ENCODE measurements around the gene UGT1A9. TPM values are rescaled to one million over a fixed set of nuclear protein-coding genes. Genes with fewer than 3 reads are reported as not detected.
"Not testable (repeated sequence)": the region's sequence is repeated elsewhere in the genome, so short reads cannot be mapped to it uniquely, and the experiment has no call there.

UGT1A9 gene
- total and polyA plus RNA-seq, 10 of the 15 experiments (the other 5 are each of a cell fraction or from before 2014, with no cell fraction given), result 0.07 TPM; not detected in 9

GRCh38 chr2:233736868-233737653, 65.4 kb downstream of the UGT1A9 start:
- H3K4me2 ChIP-seq (ENCODE audit: control insufficient read depth, insufficient read depth); ATAC-seq; in situ Hi-C loops (cut with MboI); CTCF ChIA-PET; BruUV-seq (replicated peaks); POLR2A ChIA-PET; H2AFZ ChIP-seq (ENCODE audit: control insufficient read depth, low read depth, low read length); H3K79me2 ChIP-seq (ENCODE audit: control insufficient read depth, insufficient read depth, low read length); FAIRE-seq; H3K4me1 ChIP-seq (ENCODE audit: control insufficient read depth, insufficient read depth, low read length); RAD21 ChIA-PET (ENCODE audit: unreplicated experiment); H3K4me3 ChIP-seq; DNase-seq (ENCODE audit: low read depth, low spot score); H4K20me1 ChIP-seq (ENCODE audit: control insufficient read depth, insufficient read depth); H3K36me3 ChIP-seq (ENCODE audit: control insufficient read depth in 2 of 2, insufficient read depth in 2 of 2, low read length in 1 of 2); H3K9ac ChIP-seq (ENCODE audit: control insufficient read depth, insufficient read depth, low read length); intact Hi-C loops (cut with micrococcal nuclease; ENCODE audit: unreplicated experiment); H3K27ac ChIP-seq (ENCODE audit: control insufficient read depth, insufficient read depth); H3K27me3 ChIP-seq (replicated peaks in 1 of 2; ENCODE audit: control insufficient read depth in 2 of 2, insufficient read depth in 2 of 2, low read length in 1 of 2); H3K9me3 ChIP-seq (replicated peaks; ENCODE audit: control insufficient read depth, insufficient read depth, low read length): not testable (repeated sequence)
- WGBS (ENCODE audit: insufficient coverage, insufficient replicate concordance, low lambda C conversion rate, missing lambda C conversion rate), result 42% methylated on average over 14 of the region's 14 CpGs
- SMC1A ChIA-PET (ENCODE audit: uncharacterized antibody, unreplicated experiment), result interaction anchor here (0.7 kb wide), 1 partner anchor 31 kb away, joined by 3 read pairs; no protein-coding TSS in a partner anchor

GRCh38 chr2:233740870-233741269, 69.2 kb downstream of the UGT1A9 start:
- no TSS peak for BruUV-seq (replicated peaks)
- SMC1A ChIA-PET (ENCODE audit: uncharacterized antibody, unreplicated experiment), result no interaction called here
- no peak for TF ChIP-seq SMC3 (IDR thresholded peaks at IDR 0.05; ENCODE audit: borderline replicate concordance, low read length)
- TF ChIP-seq MLLT1 (IDR thresholded peaks at IDR 0.05), result no peak
- no peak for TF ChIP-seq NFXL1 (IDR thresholded peaks at IDR 0.05; ENCODE audit: borderline replicate concordance)
- no peak for TF ChIP-seq CREB1 (IDR thresholded peaks at IDR 0.05; ENCODE audit: low read depth)
- no peak for TF ChIP-seq SMAD1 (IDR thresholded peaks at IDR 0.05; ENCODE audit: low read depth, partially characterized antibody)
- TF ChIP-seq E4F1 (IDR thresholded peaks at IDR 0.05; ENCODE audit: borderline replicate concordance, partially characterized antibody), result no peak

More at GRCh38 chr2:233740870-233741269, 69.2 kb downstream of the UGT1A9 start:
- H3K79me2 ChIP-seq (ENCODE audit: control insufficient read depth, insufficient read depth, low read length), result no peaks in the 10 kb centered on the region
- no peaks in the 10 kb centered on the region; a peak in 1 of 4 replicates for H3K27me3 ChIP-seq (replicated peaks in 1 of 2; ENCODE audit: control insufficient read depth in 2 of 2, insufficient read depth in 2 of 2, low read length in 1 of 2)
- no peak overlapping the region for H2AFZ ChIP-seq (ENCODE audit: control insufficient read depth, low read depth, low read length)
- 0% methylated on average over 2 of the region's 2 CpGs for WGBS (ENCODE audit: insufficient coverage, insufficient replicate concordance, low lambda C conversion rate, missing lambda C conversion rate)
- intact Hi-C loops (cut with micrococcal nuclease; ENCODE audit: unreplicated experiment), result no loop called here
- H3K4me1 ChIP-seq (ENCODE audit: control insufficient read depth, insufficient read depth, low read length), result no peaks in the 10 kb centered on the region
- H3K4me2 ChIP-seq (ENCODE audit: control insufficient read depth, insufficient read depth), result no peak overlapping the region
- in situ Hi-C loops (cut with MboI), result no loop called here
- H4K20me1 ChIP-seq (ENCODE audit: control insufficient read depth, insufficient read depth), result no peaks in the 10 kb centered on the region
- H3K9ac ChIP-seq (ENCODE audit: control insufficient read depth, insufficient read depth, low read length), result no peak overlapping the region
- POLR2A ChIA-PET, result no interaction called here
- H3K27ac ChIP-seq (ENCODE audit: control insufficient read depth, insufficient read depth), result no peak overlapping the region
- H3K4me3 ChIP-seq, result no peak overlapping the region
- DNase-seq (ENCODE audit: low read depth, low spot score), result no peak
- no peak for ATAC-seq
- CTCF ChIA-PET, result no interaction called here
- RAD21 ChIA-PET (ENCODE audit: unreplicated experiment), result no interaction called here
- no peaks in the 10 kb centered on the region for H3K36me3 ChIP-seq (ENCODE audit: control insufficient read depth in 2 of 2, insufficient read depth in 2 of 2, low read length in 1 of 2)
- no peak for FAIRE-seq
- no peaks in the 10 kb centered on the region for H3K9me3 ChIP-seq (replicated peaks; ENCODE audit: control insufficient read depth, insufficient read depth, low read length)
